C4-2B (cell line): ENCODE measurements around the gene ACOX2.

ENCODE experiments used
- H3K27ac ChIP-seq: fragments of 450-650 bp; 2 replicates; pipeline ENCODE4 v1.5.1; 2017
- CTCF ChIP-seq: fragments of 450-650 bp; conservative IDR thresholded peaks from 2 replicates; pipeline ENCODE4 v1.5.1; 2017; ENCODE audit warnings: mild to moderate bottlenecking
- ZFX ChIP-seq: fragments of 450-650 bp; IDR thresholded peaks from 2 replicates; pipeline ENCODE4 v1.6.1; 2017

The ACOX2 gene

DNA sequence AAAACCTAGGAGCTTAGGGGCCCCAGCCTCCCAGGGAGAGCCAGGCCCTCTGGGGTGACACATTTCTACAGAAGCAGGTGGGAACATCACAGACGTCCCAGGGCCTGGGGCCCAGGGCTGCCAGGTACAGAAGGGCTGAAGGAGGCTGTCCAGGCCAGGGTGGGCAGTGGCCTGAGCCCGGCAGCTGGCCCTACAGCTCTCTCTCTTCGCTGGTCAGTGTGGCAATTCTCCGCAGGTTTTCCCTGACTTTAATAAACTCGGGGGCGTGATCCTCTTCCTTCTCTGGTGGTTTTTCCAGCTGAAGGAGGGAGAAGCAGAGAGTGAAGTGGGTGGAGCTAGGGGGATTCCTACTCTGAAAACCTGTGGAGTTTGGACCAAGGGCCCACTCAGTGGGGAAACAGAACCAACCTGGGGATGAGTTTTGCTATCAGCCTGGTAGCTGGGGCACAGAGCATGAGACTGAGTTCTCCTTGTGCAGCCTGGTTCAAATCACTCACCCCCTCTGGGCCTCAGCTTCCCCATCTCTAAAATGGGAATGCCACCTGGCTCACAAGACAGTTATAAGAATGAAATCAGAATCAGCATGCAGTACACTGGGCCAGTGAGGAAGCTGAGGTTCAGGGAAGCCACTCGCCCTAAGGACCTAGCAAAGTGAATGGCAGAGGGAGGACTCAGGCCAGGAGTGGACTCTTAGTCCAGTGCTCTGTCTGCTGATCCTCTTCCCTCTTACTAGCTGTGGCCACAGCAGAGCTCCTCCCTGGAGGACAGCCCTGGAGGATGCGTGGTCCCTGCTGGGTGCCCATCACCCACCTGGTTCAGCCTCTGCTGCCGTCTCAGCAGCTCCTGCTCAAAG lies 29.6 kb upstream of the ACOX2 start:
- H3K27ac ChIP-seq: no peak overlapping the region
- TF ChIP-seq ZFX (no peak), CTCF (no peak)

DNA sequence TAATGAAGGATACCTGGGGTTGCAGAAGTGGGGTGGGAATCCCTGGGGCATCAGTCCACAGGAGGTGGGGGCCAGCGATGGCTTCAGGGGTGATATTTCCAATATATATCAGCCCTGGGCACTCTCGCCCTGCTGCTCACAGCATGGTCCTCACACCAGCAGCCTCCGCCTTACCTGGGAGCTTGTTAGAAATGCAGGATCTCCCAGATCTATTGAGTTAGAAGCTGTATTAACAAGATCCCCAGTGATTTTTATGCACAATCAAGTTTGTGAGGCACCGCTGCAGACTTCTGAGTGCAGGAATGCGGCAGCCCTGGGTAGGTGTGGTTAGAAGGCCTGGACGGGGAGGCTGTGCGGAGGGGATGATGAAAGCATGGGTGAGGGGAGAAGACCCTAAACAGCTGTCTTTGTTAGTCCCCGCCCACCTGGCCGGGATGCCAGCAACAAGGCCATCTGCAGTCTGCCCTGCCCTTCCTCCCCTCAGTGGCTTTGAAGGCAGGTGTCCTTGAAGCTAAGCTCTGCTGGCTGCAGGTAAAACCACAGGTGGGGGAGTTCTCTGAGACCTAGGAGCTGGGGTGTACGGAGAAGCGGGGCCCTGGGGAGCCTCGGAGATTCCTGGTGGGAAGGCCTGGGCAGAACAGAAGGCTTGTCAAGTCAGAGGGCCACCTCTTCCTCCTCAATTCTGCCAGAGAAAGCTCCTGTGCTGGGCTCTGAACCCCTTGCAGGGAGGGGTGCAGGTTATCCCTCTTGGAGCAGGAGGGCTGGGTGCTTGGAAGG lies 28.8 kb upstream of the ACOX2 start:
- no peak overlapping the region for H3K27ac ChIP-seq
- TF ChIP-seq ZFX: no peak
- no peak for TF ChIP-seq CTCF

- TF ChIP-seq ZFX (no peak), CTCF (no peak)
- no peak overlapping the region for H3K27ac ChIP-seq
These were observed 27.6 kb upstream of the ACOX2 start for GRCh38 chr3:58564456-58565160.

DNA sequence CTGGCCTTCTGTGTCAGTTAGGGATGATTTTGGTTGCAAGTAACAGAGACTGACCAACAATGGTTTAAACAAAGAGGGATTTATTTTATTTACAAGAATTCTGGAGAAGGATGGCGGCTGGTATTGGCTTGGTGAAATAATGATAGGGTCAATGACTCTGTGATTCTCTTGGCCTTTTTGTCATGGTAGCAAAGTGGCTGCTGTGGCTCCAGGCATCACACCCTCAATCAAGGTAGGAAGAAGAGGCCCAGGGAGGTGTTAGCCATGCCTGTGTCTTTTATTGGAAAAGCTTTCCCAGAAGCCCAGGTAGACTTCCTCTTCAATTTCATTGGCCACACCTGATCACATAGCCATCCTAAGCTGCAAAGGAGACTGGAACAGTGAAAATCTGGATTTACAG lies 27.1 kb upstream of the ACOX2 start:
- TF ChIP-seq ZFX (no peak), CTCF (no peak)
- H3K27ac ChIP-seq: no peak overlapping the region

- TF ChIP-seq CTCF (no peak), ZFX (no peak)
- H3K27ac ChIP-seq: no peak overlapping the region
These were observed 26.5 kb upstream of the ACOX2 start for GRCh38 chr3:58563386-58564035.

DNA sequence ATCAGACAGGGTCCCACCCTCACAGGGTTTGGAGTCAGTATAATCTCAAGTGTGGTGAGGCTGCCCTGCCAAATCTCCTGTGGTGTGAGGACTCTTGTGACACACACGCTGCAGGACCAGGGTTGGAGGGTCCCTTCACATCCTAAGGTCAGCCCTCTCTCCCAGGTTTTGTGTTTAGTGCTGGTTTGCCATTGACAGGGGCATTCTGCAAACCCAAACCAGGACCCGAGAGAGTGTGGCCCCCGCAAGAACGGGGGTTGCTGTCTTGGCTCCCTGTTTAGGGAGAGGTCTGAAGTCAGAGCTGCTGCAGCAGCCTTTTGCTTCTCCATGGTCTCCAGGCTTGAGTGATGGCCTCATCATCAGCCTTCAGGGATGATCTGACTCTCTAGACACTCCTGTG lies 25.5 kb upstream of the ACOX2 start:
- no peak overlapping the region for H3K27ac ChIP-seq

More for the DNA sequence above, 25.5 kb upstream of the ACOX2 start:
- TF ChIP-seq ZFX (no peak), CTCF (no peak)
